Jurkat, Clone E6-1 (cell line): ENCODE results near the gene NOP10.
"Not testable (repeated sequence)": the region's sequence is repeated elsewhere in the genome, so short reads cannot be mapped to it uniquely, and the experiment has no call there.

Source experiments
- DNase-seq: peaks from one replicate; pipeline ENCODE4 v3.0.0-alpha.2; 2011; ENCODE audit warnings: low read depth, low spot score
- H3K4me3 ChIP-seq: 2 replicates; pipeline ENCODE4 v1.5.1; 2011; ENCODE audit warnings: mild to moderate bottlenecking, low read length, control low read depth, moderate library complexity

NOP10 gene

GRCh38 chr15:34360298-34360697 lies 17.4 kb upstream of the NOP10 start:
- DNase-seq = no peak
- H3K4me3 ChIP-seq = no peak overlapping the region

DNA sequence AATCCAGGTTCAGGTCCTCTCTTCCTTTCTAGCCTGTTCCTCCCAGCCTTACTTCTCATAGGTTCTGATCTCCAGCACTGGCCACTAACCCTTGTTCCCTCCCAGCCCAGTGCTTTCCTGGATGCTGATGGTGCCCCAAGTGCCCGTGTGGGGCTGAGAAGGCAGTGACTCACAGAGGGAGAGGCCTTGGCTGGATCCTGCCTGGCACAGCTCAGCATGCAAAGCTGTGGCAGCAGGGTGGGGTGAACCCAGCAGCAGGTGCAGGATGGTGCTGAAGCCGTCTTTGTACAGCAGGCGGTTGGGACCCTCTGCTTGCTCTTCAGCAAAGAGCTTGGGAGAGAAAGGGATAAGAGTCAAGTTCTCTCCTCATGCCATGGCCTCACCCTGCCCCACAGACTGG lies 16.5 kb upstream of the NOP10 start:
- DNase-seq = no peak

DNA sequence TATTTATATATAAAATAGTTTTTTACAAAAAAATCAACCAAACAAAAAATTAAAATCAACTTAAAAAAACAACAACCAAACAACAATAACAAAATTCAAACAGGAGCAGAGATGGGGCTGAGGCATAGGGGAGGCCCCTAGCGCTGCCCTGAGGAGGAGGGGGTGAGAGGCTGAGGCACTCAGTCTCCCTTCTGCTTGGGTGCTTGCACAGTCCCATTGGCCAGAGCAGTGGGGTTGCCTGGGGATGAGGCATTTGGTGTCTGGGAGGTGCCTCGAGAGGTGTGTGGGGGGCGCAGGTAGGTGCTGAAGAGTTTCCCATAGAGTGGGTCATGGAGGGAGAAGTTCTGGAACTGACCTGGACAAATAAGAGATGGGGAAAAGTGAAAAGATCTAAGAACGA lies 16.0 kb upstream of the NOP10 start:
- no peak for DNase-seq

More for the DNA sequence above, 16.5 kb upstream of the NOP10 start:
- no peak overlapping the region for H3K4me3 ChIP-seq

DNA sequence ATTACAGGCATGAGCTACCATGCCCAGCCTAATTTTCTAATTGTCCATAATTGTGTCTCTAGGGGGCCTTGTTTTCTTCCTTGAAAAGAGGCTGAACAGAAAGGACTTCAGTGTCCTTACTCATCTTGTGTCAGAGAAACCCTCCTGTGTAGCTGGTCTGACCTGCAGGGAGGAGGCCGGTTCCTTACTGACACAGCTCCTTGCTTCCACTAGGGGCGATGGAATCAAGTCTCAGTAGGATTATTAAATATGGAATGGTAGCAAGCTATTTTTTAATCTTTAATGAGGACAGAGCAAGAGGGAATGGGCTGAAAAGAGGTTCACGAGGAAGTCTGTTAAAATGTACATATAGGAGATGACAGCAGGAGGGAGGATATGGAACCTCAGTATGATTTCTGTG lies 15.4 kb upstream of the NOP10 start:
- no peak for DNase-seq
- H3K4me3 ChIP-seq = no peak overlapping the region

More for the DNA sequence above, 16.0 kb upstream of the NOP10 start:
- H3K4me3 ChIP-seq = no peak overlapping the region

DNA sequence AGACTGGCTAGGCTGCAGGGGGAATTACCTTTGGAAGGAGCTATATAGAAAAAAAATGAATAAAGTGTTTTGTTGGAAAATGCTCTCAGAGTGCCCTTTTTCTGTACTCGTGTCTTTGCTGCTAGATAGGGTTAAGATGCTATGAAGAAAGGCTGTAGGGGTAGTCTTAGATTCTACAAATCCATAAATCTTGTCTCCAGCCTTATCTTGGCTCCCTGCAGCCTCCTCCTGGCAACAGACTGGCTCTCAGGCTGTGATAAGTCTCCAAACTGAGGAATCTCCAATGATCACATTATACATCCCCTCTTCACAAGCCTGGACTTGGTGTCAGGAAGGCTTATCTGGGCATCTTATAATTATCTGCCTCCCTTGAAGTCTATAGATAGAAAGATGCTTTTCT lies 14.7 kb upstream of the NOP10 start:
- no peak overlapping the region for H3K4me3 ChIP-seq
- DNase-seq = no peak

DNA sequence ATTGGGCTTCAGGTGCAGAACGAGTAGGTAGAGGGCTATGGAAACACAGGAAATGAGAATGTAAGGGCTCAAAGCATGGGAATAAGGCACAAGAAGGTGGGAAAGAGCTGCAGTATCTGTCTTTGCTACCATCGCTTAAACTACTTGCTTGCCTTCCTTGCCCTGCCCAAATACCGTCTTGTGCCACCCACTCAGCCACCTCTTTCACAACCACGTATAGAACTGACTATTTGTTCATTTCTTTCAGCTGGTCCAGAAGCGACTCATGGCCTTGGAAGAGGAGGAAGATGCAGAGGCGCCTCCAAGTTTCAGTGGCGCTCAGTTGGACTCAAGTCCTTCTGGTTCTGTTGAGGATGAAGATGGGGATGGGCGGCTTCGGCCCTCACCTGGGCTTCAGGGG lies 12.3 kb upstream of the NOP10 start:
- H3K4me3 ChIP-seq = no peak overlapping the region
- DNase-seq = no peak

DNA sequence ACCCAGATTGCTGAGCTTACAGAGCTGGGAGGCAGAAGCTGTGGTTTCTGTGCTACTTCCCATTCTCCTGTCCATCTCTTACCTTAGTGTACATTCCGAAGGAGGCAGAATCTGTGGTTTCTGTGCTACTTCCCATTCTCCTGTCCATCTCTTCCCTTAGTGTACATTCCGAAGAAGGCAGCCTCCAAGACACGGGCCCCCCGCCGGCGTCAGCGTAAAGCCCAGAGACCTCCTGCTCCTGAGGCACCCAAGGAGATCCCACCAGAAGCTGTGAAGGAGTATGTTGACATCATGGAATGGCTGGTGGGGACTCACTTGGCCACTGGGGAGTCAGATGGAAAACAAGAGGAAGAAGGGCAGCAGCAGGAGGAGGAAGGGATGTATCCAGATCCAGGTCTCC lies 11.3 kb upstream of the NOP10 start:
- DNase-seq = no peak
- H3K4me3 ChIP-seq = no peak overlapping the region

DNA sequence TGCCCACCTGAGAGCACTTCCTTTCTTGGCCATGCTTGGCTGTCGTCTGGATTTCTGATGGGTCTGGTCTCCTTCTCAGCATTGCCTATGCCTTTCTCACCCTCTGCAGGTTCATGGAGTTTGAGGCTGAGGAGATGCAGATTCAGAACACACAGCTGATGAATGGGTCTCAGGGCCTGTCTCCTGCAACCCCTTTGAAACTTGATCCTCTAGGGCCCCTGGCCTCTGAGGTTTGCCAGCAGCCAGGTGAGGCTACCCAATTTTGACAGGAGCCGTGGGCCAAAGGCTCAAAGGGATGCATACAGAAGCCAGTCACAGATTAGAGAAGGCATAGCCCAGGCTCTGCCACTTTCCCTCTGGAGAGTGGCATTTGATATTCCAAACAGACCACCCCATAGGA lies 10.7 kb upstream of the NOP10 start:
- no peak overlapping the region for H3K4me3 ChIP-seq
- DNase-seq = no peak

DNA sequence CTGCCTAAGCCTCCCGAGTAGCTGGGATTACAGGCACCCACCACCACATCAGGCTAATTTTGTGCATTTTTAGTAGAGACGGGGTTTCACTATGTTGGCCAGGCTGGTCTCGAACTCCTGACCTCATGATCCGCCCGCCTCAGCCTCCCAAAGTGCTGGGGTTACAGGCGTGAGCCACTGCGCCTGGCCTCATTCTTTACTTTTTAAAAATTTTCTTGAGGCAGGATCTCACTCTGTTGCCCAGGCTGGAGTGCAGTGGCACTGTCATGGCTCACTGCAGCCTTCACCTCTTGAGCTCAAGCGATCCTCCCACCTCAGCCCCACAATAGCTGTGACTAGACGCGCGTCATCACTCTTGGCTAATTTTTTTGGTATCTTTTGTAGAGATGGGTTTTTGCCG lies 10.1 kb upstream of the NOP10 start:
- not testable (repeated sequence) for H3K4me3 ChIP-seq, DNase-seq

- H3K4me3 ChIP-seq = no peak overlapping the region
- no peak for DNase-seq
Observed at GRCh38 chr15:34349769-34350168, 6.8 kb upstream of the NOP10 start.

DNA sequence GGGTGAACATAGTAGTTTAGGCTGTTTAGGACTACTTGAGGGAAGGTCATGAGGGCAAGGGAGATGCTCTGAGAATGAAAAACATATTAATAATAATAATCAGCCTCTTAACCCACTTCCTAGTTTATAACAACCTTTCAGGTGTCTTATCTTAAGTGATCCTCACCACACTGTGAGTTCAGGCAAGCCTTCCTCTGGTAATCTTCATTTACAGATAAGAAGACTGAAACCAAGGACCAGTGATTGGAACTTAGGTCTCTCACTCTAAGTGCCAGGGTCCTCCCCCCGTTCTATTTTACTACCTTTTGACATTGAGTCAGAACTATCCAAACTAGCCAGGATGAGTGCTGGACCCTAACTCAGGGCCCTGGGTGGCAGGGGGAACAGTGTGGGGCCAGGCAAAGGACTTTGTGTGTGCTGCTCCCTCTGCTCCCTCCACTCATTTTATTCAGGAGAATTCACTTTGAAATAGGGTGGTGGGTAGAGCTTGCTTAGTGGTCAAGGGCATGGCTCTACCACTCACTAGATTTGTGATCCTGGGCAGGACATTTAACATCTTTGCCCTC lies 5.9 kb upstream of the NOP10 start:
- H3K4me3 ChIP-seq = no peak overlapping the region
- no peak for DNase-seq

DNA sequence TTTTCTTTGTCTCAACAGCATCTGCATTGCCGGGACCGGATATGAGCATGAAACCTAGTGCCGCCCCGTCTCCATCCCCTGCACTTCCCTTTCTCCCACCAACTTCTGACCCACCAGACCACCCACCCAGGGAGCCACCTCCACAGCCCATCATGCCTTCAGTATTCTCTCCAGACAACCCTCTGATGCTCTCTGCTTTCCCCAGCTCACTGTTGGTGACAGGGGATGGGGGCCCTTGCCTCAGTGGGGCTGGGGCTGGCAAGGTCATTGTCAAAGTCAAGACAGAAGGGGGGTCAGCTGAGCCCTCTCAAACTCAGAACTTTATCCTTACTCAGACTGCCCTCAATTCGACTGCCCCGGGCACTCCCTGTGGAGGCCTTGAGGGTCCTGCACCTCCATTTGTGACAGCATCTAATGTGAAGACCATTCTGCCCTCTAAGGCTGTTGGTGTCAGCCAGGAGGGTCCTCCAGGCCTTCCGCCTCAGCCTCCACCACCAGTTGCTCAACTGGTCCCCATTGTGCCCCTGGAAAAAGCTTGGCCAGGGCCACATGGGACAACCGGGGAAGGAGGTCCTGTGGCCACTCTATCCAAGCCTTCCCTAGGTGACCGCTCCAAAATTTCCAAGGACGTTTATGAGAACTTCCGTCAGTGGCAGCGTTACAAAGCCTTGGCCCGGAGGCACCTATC lies 5.2 kb upstream of the NOP10 start:
- no peak overlapping the region for H3K4me3 ChIP-seq
- DNase-seq = no peak

- H3K4me3 ChIP-seq = peak overlapping the region; percentile 99
- DNase-seq = not testable (repeated sequence)
Observed at GRCh38 chr15:34342213-34342736, 661 bp downstream of the NOP10 start.

DNA sequence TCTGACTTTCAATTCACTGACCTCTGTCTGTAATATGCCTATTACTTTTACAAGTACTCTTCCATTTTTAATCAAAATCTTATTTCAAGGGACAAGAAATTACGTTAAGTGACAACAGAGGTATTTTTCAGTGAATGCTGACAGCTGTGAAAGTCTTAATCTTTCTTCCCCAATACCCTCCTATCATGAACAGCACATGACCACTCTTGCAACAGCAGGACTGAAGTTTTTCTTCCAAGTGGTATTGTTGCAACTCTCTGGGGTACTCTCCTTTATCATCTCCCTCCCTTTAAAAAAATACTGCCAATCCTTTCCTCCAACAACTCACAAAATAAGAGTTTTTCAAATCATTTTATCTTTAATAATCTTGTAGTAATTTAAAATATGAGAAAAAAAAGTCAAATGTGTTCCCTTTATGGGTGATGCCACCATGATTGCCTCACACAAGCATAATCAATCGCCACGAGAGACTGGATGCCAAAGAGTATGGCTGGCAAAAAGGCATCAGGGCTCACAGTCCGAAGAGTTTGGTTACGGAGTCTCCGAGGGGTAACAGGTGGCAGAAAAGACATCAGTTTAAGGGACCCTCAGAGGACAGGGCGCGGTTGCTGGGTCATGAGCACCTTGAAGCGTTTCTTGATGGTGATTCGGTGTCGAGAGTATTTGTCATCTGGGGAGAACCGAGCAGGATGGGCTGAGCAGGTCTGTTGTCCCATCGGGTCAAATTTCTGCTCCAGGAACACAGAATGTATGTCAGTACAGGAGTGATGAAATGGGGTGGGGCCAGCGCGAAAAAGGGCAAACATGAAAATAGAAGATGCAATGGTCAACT lies 1.3 kb downstream of the NOP10 start:
- H3K4me3 ChIP-seq = peak overlapping the region; percentile 99
- DNase-seq = no peak

DNA sequence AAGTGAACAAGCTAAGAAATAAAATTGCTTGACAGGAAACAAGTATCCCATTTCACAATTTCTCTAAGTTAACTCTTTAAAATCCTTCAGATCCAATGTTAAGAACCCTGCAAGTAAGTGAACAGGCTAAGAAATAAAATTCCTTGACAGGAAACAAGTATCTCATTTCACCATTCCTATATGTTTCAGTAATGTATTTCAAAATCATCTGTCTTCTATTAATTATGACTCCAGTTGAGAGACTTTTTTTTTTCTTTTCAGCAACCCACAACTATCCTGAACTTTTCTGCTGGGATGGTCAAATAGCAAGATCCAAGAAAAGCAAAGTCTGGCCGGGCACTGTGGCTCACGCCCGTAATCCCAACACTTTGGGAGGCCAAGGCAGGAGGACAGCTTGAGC lies 3.0 kb downstream of the NOP10 start:
- H3K4me3 ChIP-seq = no peak overlapping the region
- no peak for DNase-seq

DNA sequence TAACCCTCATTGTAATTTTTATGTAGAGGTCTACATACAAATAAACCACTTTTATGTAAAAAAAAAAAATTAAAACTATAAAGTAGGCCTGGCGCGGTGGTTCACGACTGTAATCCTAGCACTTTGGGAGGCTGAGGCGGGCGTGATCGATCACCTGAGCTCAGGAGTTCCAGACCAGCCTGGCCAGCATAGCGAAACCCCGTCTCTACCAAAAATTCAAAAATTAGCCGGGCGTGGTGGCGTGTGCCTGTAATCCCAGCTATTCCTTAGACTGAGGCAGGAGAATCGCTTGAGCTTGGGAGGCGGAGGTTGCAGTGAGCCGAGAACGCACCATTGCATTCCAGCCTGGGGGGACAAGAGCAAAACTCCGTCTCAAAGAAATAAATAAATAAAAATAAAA lies 4.6 kb downstream of the NOP10 start:
- peak overlapping the region; percentile 76 for H3K4me3 ChIP-seq
- no peak for DNase-seq

GRCh38 chr15:34337557-34338306 lies 5.2 kb downstream of the NOP10 start, which contains the start of gene SLC12A6:
Gene SLC12A6, minus strand, starts transcription at chr15:34337781. Its CDS starts 1,101 bp downstream, at chr15:34336680.
- peak within 1 kb of the TSS; percentile 76 for H3K4me3 ChIP-seq
- peak; percentile 54 for DNase-seq

DNA sequence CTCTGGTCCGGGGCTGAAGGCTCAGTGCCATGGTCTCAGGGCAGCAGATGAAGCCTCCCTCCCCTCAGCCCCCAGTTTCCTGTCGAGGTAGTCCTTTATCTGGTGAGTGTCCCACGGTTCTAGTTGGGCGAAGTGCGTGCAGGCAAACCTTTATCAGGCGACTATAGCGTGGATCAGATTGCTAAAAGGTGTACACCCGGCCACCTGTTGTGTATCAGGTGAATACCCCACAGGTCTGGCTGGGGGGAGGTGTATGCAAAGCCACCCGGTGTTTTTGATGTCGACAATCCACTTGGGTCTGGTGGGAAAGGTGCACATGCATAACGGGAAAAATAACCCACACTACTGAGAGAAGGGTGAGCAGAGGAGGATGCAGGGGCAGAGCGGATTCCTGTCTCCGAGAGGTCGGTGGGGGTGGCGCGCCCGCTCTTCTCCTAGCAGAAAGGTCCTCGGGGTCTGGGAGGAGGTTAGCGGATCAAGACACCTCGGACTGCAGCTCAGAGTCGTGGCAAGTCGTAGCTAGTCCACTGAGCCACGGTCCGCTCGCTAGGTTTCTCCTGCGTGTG lies 5.9 kb downstream of the NOP10 start:
- no peak for DNase-seq
- H3K4me3 ChIP-seq = peak overlapping the region; percentile 76
